WTC11 (cell line): ENCODE data around the gene FAM53B. TPM values are rescaled to one million over a fixed set of nuclear protein-coding genes. Genes with fewer than 3 reads are reported as not detected.

Experiments used
- ATAC-seq: fragments of 200-7000 bp; cut with Tn5 transposase; 2 replicates; pipeline ENCODE4 v1.10.0; 2021; ENCODE audit warnings: mild to moderate bottlenecking, moderate library complexity
- CTCF ChIA-PET: fragments of 300-600 bp; sonication (Branson Sonifier 250); formaldehyde crosslinking; loops from one replicate; lab custom pipeline; 2021; ENCODE audit warnings: antibody characterized with exemption; lab: Charles Lee
- POLR2A ChIA-PET: fragments of 350-600 bp; sonication (Branson Sonifier 250); formaldehyde crosslinking; loops from one replicate; lab custom pipeline; 2021; ENCODE audit warnings: antibody characterized with exemption; lab: Charles Lee
- DNase-seq: peaks from one replicate; pipeline ENCODE4 v3.0.0; 2021; ENCODE audit warnings: low spot score
- H3K27ac Mint-ChIP-seq: 2 replicates; pipeline ENCODE4 v1.8.0; 2021; ENCODE audit warnings: mixed read lengths
- H3K27me3 Mint-ChIP-seq: 2 replicates; pipeline ENCODE4 v1.8.0; 2021; ENCODE audit warnings: low read depth, mild to moderate bottlenecking, moderate library complexity, mixed read lengths
- H3K36me3 Mint-ChIP-seq: 2 replicates; pipeline ENCODE4 v1.8.0; 2021; ENCODE audit warnings: mixed read lengths
- H3K4me1 Mint-ChIP-seq: 2 replicates; pipeline ENCODE4 v1.8.0; 2022; ENCODE audit warnings: mixed read lengths
- H3K4me3 Mint-ChIP-seq: 2 replicates; pipeline ENCODE4 v1.8.0; 2021; ENCODE audit warnings: mild to moderate bottlenecking, moderate library complexity, mixed read lengths
- H3K9me3 Mint-ChIP-seq: 2 replicates; pipeline ENCODE4 v1.8.0; 2021; ENCODE audit warnings: mixed read lengths
- E2F5 ChIP-seq: sonication (generic); formaldehyde crosslinking; IDR thresholded peaks from 2 replicates; pipeline ENCODE4 v1.8.1; 2022; ENCODE audit warnings: mild to moderate bottlenecking, moderate library complexity, missing genetic modification reagents
- JAZF1 ChIP-seq: fragments of 250-450 bp; sonication (Bioruptor Pico); IDR thresholded peaks from 2 replicates; pipeline ENCODE4 v1.9.0; 2021; ENCODE audit warnings: moderate library complexity, mild to moderate bottlenecking, inconsistent platforms
- MXD4 ChIP-seq: fragments of 250-450 bp; sonication (Bioruptor Pico); IDR thresholded peaks from 2 replicates; pipeline ENCODE4 v1.8.0; 2021; ENCODE audit warnings: mild to moderate bottlenecking, moderate library complexity, borderline replicate concordance
- NFATC4 ChIP-seq: fragments of 250-450 bp; sonication (Bioruptor Pico); IDR thresholded peaks from 2 replicates; pipeline ENCODE4 v1.9.0; 2021; ENCODE audit warnings: mild to moderate bottlenecking
- NR1H2 ChIP-seq: sonication (generic); formaldehyde crosslinking; IDR thresholded peaks from 2 replicates; pipeline ENCODE4 v1.9.0; 2021; ENCODE audit warnings: mild to moderate bottlenecking, moderate library complexity, missing genetic modification reagents
- NR2C2 ChIP-seq: sonication (generic); formaldehyde crosslinking; IDR thresholded peaks from 2 replicates; pipeline ENCODE4 v1.8.0; 2022; ENCODE audit warnings: mild to moderate bottlenecking, missing genetic modification reagents
- NR3C1 ChIP-seq: sonication (generic); formaldehyde crosslinking; conservative IDR thresholded peaks from 2 replicates; pipeline ENCODE4 v1.8.1; 2023; ENCODE audit warnings: low read depth, mild to moderate bottlenecking, missing genetic modification reagents
- RORB ChIP-seq: fragments of 250-450 bp; sonication (Bioruptor Pico); IDR thresholded peaks from 2 replicates; pipeline ENCODE4 v1.9.0; 2021; ENCODE audit warnings: mild to moderate bottlenecking
- SP1 ChIP-seq: sonication (generic); formaldehyde crosslinking; conservative IDR thresholded peaks from 2 replicates; pipeline ENCODE4 v1.8.1; 2022; ENCODE audit warnings: missing genetic modification reagents
- ZBTB43 ChIP-seq: sonication (generic); formaldehyde crosslinking; IDR thresholded peaks from 2 replicates; pipeline ENCODE4 v1.8.1; 2023; ENCODE audit warnings: mild to moderate bottlenecking, missing genetic modification reagents
- ZNF138 ChIP-seq: sonication (generic); formaldehyde crosslinking; conservative IDR thresholded peaks from 2 replicates; pipeline ENCODE4 v1.8.1; 2022; ENCODE audit warnings: mild to moderate bottlenecking, moderate library complexity, missing genetic modification reagents
- ZNF232 ChIP-seq: sonication (generic); formaldehyde crosslinking; IDR thresholded peaks from 2 replicates; pipeline ENCODE4 v1.8.0; 2022; ENCODE audit warnings: mild to moderate bottlenecking, missing genetic modification reagents
- ZNF423 ChIP-seq: fragments of 250-450 bp; sonication (Bioruptor Pico); IDR thresholded peaks from 2 replicates; pipeline ENCODE4 v2.1.2; 2022; ENCODE audit warnings: mild to moderate bottlenecking, moderate library complexity
- total RNA-seq: library from RNA; stranded (reverse); gene quantifications from 3 replicates; pipeline ENCODE4 v1.2.3, GENCODE V29; 2021
- TF ChIP-seq, protein P1 (sequence below): sonication (generic); formaldehyde crosslinking; IDR thresholded peaks from 2 replicates; pipeline ENCODE4 v1.8.0; 2022; ENCODE audit warnings: mild to moderate bottlenecking, missing genetic modification reagents
- TF ChIP-seq, protein P2 (sequence below): sonication (generic); formaldehyde crosslinking; IDR thresholded peaks from 2 replicates; pipeline ENCODE4 v1.8.0; 2022; ENCODE audit warnings: mild to moderate bottlenecking, missing genetic modification reagents
- TF ChIP-seq, protein P3 (sequence below): fragments of 250-450 bp; sonication (Bioruptor Pico); IDR thresholded peaks from 2 replicates; pipeline ENCODE4 v1.9.0; 2021; ENCODE audit warnings: mild to moderate bottlenecking
- TF ChIP-seq, protein P4 (sequence below): fragments of 250-450 bp; sonication (Bioruptor Pico); IDR thresholded peaks from 2 replicates; pipeline ENCODE4 v1.8.0; 2021; ENCODE audit warnings: mild to moderate bottlenecking

FAM53B gene
- total RNA-seq, 1 experiment from 2014 or later, result 21.3 TPM

DNA sequence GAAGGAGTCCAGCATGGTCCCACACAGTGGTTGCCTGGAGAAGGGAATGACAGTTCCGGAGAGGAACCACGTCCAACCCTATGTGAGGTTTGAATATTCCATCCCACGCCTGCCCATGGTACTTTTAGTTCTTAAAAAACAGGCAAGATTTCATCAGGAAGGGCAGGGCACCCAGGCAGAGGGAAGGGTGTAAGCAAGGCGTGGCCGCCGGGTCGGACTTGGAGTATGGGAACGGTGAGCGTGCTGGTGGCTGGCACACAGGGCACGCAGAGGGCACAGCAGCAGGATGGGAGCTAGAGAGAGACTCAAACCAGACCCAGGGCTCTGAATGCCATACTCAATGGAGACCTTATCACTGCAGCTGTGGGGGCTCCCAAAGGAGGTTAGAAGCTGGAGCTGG lies 34.3 kb downstream of the FAM53B start:
- no peak for DNase-seq
- TF ChIP-seq NR2C2 (no peak), MXD4 (CRISPR knock-in tag) (no peak), JAZF1 (CRISPR knock-in tag) (no peak)
- CTCF ChIA-PET, result no interaction called here
- Mint-ChIP-seq H3K36me3 (peaks cover 7% of the 10 kb centered on the region; the same call in 1 of the 2 replicates), H3K27me3 (no peaks in the 10 kb centered on the region), H3K9me3 (no peaks in the 10 kb centered on the region), H3K27ac (peak overlapping the region; percentile 21), H3K4me3 (no peak overlapping the region), H3K4me1 (peaks cover 50% of the 10 kb centered on the region)
- no peak for ATAC-seq
- POLR2A ChIA-PET, result no interaction called here

- CTCF ChIA-PET, result interaction anchor here (0.9 to 5.0 kb wide), 8 partner anchors 10 to 144 kb away, joined by 3 to 46 read pairs (median 4); no protein-coding TSS in a partner anchor
- peak; percentile 56 for ATAC-seq
- no peaks in the 10 kb centered on the region for H3K9me3 Mint-ChIP-seq
- H3K4me3 Mint-ChIP-seq, result no peak overlapping the region
- TF ChIP-seq NR3C1 (CRISPR knock-in tag), result no peak
- no peak for TF ChIP-seq NFATC4 (CRISPR knock-in tag)
- TF ChIP-seq ZNF138 (CRISPR knock-in tag), result no peak
- TF ChIP-seq ZNF232, result no peak
- no peak for TF ChIP-seq RORB
- TF ChIP-seq, protein P1, sequence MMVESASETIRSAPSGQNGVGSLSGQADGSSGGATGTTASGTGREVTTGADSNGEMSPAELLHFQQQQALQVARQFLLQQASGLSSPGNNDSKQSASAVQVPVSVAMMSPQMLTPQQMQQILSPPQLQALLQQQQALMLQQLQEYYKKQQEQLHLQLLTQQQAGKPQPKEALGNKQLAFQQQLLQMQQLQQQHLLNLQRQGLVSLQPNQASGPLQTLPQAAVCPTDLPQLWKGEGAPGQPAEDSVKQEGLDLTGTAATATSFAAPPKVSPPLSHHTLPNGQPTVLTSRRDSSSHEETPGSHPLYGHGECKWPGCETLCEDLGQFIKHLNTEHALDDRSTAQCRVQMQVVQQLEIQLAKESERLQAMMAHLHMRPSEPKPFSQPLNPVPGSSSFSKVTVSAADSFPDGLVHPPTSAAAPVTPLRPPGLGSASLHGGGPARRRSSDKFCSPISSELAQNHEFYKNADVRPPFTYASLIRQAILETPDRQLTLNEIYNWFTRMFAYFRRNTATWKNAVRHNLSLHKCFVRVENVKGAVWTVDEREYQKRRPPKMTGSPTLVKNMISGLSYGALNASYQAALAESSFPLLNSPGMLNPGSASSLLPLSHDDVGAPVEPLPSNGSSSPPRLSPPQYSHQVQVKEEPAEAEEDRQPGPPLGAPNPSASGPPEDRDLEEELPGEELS (CRISPR knock-in tag), result no peak
- no peak for TF ChIP-seq SP1 (CRISPR knock-in tag)
- TF ChIP-seq, all 79 proteins: peak for 0
- POLR2A ChIA-PET, result interaction anchor here (0.8 to 1.0 kb wide), 2 partner anchors 9 to 27 kb away, joined by 3 to 5 read pairs; no protein-coding TSS in a partner anchor
- Mint-ChIP-seq H3K27me3 (no peaks in the 10 kb centered on the region), H3K4me1 (peaks cover 58% of the 10 kb centered on the region), H3K27ac (peak overlapping the region; percentile 35; the same call in 1 of the 2 replicates), H3K36me3 (peaks cover 7% of the 10 kb centered on the region; the same call in 1 of the 2 replicates)
- DNase-seq, result no peak
Measured at GRCh38 chr10:124708922-124709520, 35.2 kb downstream of the FAM53B start.

- TF ChIP-seq, protein P2, sequence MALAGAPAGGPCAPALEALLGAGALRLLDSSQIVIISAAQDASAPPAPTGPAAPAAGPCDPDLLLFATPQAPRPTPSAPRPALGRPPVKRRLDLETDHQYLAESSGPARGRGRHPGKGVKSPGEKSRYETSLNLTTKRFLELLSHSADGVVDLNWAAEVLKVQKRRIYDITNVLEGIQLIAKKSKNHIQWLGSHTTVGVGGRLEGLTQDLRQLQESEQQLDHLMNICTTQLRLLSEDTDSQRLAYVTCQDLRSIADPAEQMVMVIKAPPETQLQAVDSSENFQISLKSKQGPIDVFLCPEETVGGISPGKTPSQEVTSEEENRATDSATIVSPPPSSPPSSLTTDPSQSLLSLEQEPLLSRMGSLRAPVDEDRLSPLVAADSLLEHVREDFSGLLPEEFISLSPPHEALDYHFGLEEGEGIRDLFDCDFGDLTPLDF (CRISPR knock-in tag), result no peak
- no peak for TF ChIP-seq NR1H2 (CRISPR knock-in tag)
- TF ChIP-seq ZNF423 (CRISPR knock-in tag), result no peak
- TF ChIP-seq E2F5 (CRISPR knock-in tag), result no peak
- TF ChIP-seq, protein P3, sequence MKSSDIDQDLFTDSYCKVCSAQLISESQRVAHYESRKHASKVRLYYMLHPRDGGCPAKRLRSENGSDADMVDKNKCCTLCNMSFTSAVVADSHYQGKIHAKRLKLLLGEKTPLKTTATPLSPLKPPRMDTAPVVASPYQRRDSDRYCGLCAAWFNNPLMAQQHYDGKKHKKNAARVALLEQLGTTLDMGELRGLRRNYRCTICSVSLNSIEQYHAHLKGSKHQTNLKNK (CRISPR knock-in tag), result no peak
- no peak for TF ChIP-seq ZBTB43 (CRISPR knock-in tag)
- TF ChIP-seq, protein P4, sequence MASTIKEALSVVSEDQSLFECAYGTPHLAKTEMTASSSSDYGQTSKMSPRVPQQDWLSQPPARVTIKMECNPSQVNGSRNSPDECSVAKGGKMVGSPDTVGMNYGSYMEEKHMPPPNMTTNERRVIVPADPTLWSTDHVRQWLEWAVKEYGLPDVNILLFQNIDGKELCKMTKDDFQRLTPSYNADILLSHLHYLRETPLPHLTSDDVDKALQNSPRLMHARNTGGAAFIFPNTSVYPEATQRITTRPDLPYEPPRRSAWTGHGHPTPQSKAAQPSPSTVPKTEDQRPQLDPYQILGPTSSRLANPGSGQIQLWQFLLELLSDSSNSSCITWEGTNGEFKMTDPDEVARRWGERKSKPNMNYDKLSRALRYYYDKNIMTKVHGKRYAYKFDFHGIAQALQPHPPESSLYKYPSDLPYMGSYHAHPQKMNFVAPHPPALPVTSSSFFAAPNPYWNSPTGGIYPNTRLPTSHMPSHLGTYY, result no peak
- DNase-seq (no peak), ATAC-seq (peak; percentile 13)
- Mint-ChIP-seq H3K9me3 (no peaks in the 10 kb centered on the region), H3K4me1 (peaks cover 52% of the 10 kb centered on the region), H3K36me3 (peaks cover 7% of the 10 kb centered on the region; the same call in 1 of the 2 replicates), H3K4me3 (no peak overlapping the region), H3K27ac (peak overlapping the region; percentile 73), H3K27me3 (no peaks in the 10 kb centered on the region)
- POLR2A ChIA-PET, result interaction anchor here (0.8 to 1.0 kb wide), 2 partner anchors 9 to 28 kb away, joined by 3 to 5 read pairs; no protein-coding TSS in a partner anchor
- CTCF ChIA-PET, result interaction anchor here (0.9 to 5.0 kb wide), 8 partner anchors 10 to 143 kb away, joined by 3 to 46 read pairs (median 4); no protein-coding TSS in a partner anchor
Measured at GRCh38 chr10:124708246-124708779, 35.9 kb downstream of the FAM53B start.
